Esophagus mucosa (tissue), 1 donor: ENCODE data around the gene P2RY10. TPM values are rescaled to one million over a fixed set of nuclear protein-coding genes. Genes with fewer than 3 reads are reported as not detected.

Experiments used
- total RNA-seq: library from RNA; stranded (reverse); gene quantifications from one replicate; pipeline ENCODE4 v1.2.4, GENCODE V29; 2023
- donor health status: DM: yes; HTN: yes; CAD: no.

P2RY10 gene
- total RNA-seq, 1 donor from 2014 or later: 0.60 TPM

Other genes with a start within 250 kb of the P2RY10 start
- not detected for gene LPAR4, start 197.7 kb upstream of the P2RY10 start, total RNA-seq
- 0.12 TPM for gene GPR174, start 199.3 kb downstream of the P2RY10 start, total RNA-seq